SW480 (cell line): Measurements from ENCODE around the gene INHBC.

Experiments used
- DNase-seq: peaks from one replicate; pipeline ENCODE4 v3.0.0-alpha.2; 2016; ENCODE audit warnings: low spot score

The INHBC gene

GRCh38 chr12:57454566-57455373, 20.2 kb downstream of the INHBC start, which contains the start of gene INHBE:
TSS of gene INHBE (plus strand) at chr12:57455307. CDS start at chr12:57455537, 230 bp downstream.
- peak; percentile 94 for DNase-seq

- DNase-seq: peak; percentile 60
These were observed 21.0 kb downstream of the INHBC start for GRCh38 chr12:57455374-57456144.

GRCh38 chr12:57456145-57456700, 21.6 kb downstream of the INHBC start:
- peak; percentile 84 for DNase-seq

DNA sequence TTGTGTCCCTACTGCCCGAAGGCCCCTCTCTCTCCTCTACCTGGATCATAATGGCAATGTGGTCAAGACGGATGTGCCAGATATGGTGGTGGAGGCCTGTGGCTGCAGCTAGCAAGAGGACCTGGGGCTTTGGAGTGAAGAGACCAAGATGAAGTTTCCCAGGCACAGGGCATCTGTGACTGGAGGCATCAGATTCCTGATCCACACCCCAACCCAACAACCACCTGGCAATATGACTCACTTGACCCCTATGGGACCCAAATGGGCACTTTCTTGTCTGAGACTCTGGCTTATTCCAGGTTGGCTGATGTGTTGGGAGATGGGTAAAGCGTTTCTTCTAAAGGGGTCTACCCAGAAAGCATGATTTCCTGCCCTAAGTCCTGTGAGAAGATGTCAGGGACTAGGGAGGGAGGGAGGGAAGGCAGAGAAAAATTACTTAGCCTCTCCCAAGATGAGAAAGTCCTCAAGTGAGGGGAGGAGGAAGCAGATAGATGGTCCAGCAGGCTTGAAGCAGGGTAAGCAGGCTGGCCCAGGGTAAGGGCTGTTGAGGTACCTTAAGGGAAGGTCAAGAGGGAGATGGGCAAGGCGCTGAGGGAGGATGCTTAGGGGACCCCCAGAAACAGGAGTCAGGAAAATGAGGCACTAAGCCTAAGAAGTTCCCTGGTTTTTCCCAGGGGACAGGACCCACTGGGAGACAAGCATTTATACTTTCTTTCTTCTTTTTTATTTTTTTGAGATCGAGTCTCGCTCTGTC, 22.3 kb downstream of the INHBC start:
- DNase-seq: peak; percentile 53

GRCh38 chr12:57458665-57459054, 24.1 kb downstream of the INHBC start:
- DNase-seq: no peak

DNA sequence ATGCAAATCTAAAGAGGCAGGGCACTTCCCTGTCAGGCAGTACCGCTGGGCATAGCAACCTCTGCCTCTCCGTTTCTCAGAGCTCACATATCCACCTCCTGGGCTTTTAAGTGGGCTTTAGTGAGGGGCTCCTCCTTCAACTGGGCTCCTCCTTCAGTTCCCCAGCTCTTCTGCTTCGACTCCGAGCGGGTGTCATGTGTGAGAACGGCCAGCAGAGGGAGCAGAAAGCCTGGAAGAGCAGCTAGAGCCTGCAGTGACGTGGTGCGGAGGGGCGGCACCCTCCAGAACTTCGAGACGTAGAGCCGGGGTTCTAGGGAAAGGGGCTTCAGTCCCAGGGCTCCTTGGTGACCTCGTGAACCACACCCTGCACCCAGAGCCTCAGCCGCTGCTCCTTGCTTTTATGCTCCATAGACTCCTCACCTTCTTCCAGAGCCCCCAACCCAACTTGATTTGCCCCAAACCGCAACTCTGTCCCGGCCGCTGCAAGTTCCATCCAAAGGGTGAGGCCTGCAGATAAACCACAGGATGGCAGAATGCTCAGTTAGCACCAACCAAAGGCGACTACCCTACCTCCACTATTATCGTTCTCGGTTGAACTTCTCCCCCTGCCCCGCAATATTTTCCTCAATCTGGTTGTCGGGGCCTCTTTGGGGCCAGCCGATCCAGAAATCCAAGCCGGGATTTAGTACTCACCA, 24.6 kb downstream of the INHBC start:
- peak; percentile 94 for DNase-seq

DNA sequence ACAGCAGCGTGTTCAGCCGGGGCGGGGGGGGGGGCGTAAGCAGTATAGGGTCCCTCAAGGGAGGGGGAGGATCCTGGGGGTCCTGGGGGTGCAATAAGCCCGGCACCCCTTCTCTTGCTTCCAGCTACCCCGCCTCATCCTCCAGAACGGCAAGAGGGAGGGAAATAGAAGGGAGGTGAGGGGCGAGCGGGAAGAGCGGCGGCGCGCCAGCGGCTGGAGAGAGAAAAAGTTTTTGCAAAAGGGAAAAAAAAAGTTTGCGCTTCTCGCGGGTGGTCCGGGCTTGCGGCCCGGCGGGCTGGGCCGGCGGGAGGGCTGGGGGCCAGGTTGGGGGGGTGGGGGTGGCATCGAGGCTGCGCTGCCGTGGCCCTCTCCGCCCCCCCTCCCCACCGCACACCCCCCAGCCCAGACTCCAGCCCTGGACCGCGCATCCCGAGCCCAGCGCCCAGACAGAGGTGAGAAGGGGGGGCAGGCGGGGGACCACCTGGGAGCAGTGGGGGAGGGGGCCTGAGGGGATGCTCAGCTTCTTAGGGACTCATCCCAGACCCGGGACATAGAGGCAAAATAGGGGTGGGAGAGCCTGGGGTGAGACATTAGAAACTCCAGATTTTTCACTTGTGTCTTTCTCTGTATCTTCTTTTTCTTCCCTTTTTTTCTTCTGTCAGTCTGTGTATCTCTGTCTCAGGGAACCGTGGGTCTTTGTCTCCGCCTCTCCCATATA, 25.3 kb downstream of the INHBC start, which contains the start of gene GLI1:
Gene GLI1 (plus strand): TSS at position 36 of the 718 bp plus-strand sequence. CDS start 3,907 bp downstream, outside the sequence.
- no peak for DNase-seq

DNA sequence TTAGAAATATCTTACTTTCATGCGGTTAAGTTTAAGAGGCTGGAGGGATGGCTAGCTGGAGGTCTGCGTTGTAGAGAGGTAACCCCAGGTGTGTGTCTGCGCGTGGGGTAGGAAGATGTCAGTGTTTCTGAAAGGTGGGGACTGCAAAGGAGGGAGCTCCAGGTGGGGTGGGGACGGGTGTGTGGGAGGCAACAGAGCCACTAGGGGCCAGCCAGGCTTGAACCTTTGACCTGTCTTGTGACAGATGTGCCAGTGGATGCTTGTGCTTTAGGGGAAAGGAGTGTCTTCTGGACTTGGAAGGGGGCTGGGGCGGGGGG, 25.8 kb downstream of the INHBC start:
- DNase-seq: peak; percentile 51

- no peak for DNase-seq
These were observed 26.3 kb downstream of the INHBC start for GRCh38 chr12:57460841-57461275.

- peak; percentile 50 for DNase-seq
These were observed 26.8 kb downstream of the INHBC start for GRCh38 chr12:57461276-57461916.

DNA sequence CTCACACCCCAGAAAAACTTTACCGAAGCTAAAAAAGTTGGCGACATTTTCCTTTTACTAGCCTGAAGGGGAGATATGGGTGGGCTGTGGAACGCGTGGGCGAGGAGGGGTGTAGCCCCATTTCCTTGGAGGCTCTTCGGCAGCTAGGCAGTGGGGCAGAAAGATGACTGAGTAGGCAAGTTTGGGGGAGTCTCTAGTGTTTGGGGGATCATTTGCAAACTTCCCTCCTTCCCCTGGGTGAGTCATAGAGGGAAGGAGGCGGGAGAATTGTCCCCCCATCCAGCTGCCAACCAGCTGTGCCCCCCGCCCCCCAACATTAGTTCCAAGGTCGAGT, 27.3 kb downstream of the INHBC start:
- DNase-seq: no peak

GRCh38 chr12:57462251-57462911, 27.8 kb downstream of the INHBC start:
- peak; percentile 95 for DNase-seq

DNA sequence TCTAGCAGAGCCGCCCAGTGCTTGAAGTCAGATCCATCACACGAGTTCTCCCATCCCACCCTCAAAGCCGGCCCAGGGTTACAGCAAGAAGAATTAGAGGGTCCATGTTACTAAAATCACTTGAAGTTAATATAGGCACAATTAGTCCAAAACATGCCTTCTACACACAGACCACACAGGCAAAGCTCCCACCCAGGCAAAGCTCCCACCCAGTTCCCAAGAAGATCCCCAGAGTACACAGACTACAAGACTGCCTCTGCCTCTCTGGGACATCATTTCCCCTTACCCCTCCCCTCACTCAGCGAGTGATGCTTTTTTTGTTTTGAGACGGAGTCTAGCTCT, 28.3 kb downstream of the INHBC start:
- DNase-seq: no peak

DNA sequence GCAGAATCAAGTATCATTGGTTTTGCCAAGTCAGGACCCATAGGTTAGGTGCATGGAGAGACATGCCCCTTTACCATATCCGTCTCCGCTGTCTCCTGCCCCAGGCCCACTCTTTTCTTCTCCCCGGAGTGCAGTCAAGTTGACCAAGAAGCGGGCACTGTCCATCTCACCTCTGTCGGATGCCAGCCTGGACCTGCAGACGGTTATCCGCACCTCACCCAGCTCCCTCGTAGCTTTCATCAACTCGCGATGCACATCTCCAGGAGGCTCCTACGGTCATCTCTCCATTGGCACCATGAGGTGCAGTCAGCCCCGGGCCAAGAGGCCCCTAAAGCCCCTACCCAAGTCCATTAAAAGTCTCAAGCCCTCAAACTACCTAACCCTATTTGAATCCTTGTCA, 30.0 kb downstream of the INHBC start:
- DNase-seq: no peak

DNA sequence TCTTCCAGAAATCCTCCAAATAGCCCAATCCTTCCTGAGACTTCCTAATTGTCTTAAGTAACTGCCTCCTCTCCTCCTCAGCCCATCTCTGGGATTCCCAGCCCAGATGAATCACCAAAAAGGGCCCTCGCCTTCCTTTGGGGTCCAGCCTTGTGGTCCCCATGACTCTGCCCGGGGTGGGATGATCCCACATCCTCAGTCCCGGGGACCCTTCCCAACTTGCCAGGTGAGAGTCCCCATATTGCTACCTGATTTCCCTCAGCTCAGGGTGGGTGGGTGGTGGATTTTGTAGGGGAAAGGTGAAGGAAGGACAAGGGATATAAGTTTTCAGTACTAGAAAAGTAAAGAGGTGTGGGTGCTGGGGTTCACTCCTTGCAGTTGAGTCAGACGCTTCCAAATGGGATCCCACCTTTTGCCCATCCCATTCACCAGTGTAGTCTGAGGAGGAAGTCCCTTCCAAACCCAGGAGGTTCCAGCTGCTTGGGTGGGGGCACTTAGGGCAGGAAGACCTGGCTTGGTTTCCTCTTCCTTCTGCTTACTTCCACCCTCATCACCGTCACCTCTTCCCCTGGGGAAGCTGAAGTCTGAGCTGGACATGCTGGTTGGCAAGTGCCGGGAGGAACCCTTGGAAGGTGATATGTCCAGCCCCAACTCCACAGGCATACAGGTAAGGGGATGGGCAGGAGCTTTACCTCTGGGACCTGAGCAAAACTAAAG, 30.6 kb downstream of the INHBC start:
- no peak for DNase-seq

DNA sequence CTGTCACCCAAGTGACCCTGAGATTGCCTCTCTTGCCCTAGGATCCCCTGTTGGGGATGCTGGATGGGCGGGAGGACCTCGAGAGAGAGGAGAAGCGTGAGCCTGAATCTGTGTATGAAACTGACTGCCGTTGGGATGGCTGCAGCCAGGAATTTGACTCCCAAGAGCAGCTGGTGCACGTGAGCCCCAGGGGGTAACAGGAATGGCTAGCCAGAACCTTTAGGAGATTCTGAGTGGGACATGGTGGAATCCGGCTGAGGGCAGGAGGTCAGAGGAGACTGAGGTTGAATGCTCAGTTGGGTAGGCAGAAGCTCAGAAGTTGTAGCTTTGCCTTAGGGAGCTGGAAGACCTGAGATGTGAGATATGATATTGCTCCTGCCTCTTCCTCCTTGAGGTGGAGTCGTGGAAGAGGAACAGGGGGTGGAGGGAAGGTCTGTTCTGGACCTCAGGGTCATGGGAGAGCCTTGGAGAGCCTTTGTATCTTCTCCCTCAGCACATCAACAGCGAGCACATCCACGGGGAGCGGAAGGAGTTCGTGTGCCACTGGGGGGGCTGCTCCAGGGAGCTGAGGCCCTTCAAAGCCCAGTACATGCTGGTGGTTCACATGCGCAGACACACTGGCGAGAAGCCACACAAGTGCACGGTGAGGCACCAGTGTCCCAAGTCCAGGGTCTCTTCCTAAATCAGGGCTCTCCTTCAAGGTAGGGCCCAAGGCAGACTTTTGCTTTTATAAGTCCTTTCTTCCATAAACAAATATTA, 31.3 kb downstream of the INHBC start:
- DNase-seq: no peak

GRCh38 chr12:57467212-57467874, 32.8 kb downstream of the INHBC start:
- no peak for DNase-seq

- DNase-seq: no peak
These were observed 33.3 kb downstream of the INHBC start for GRCh38 chr12:57467915-57468314.
